ENCODE data around the gene EEFSEC.

The EEFSEC gene

GRCh38 chr3:128247666-128248409, 94.6 kb downstream of the EEFSEC start:
- no peak for DNase-seq

GRCh38 chr3:128252083-128252482, 98.8 kb downstream of the EEFSEC start:
- DNase-seq, result no peak

GRCh38 chr3:128253150-128253549, 99.9 kb downstream of the EEFSEC start:
- no peak for DNase-seq

GRCh38 chr3:128254066-128254590, 100.8 kb downstream of the EEFSEC start:
- DNase-seq, result no peak

GRCh38 chr3:128254967-128255366, 101.7 kb downstream of the EEFSEC start:
- DNase-seq, result no peak

- no peak for DNase-seq
These were observed 102.8 kb downstream of the EEFSEC start for GRCh38 chr3:128256131-128256530.

GRCh38 chr3:128257632-128258031, 104.4 kb downstream of the EEFSEC start:
- no peak for DNase-seq

GRCh38 chr3:128260275-128260674, 107.0 kb downstream of the EEFSEC start:
- no peak for DNase-seq

- DNase-seq, result no peak
These were observed 109.2 kb downstream of the EEFSEC start for GRCh38 chr3:128262457-128262856.

GRCh38 chr3:128263118-128263517, 109.8 kb downstream of the EEFSEC start:
- no peak for DNase-seq

- DNase-seq, result no peak
These were observed 110.7 kb downstream of the EEFSEC start for GRCh38 chr3:128263946-128264345.

- no peak for DNase-seq
These were observed 113.2 kb downstream of the EEFSEC start for GRCh38 chr3:128266453-128266852.

- DNase-seq, result no peak
These were observed 114.3 kb downstream of the EEFSEC start for GRCh38 chr3:128267541-128267940.

GRCh38 chr3:128269006-128269775, 115.9 kb downstream of the EEFSEC start:
- no peak for DNase-seq

GRCh38 chr3:128269796-128270195, 116.5 kb downstream of the EEFSEC start:
- no peak for DNase-seq

- DNase-seq, result no peak
These were observed 117.5 kb downstream of the EEFSEC start for GRCh38 chr3:128270559-128271492.

GRCh38 chr3:128271536-128272332, 118.5 kb downstream of the EEFSEC start:
- no peak for DNase-seq

- DNase-seq, result no peak
These were observed 120.0 kb downstream of the EEFSEC start for GRCh38 chr3:128273109-128273840.

GRCh38 chr3:128273841-128274573, 120.7 kb downstream of the EEFSEC start:
- no peak for DNase-seq

GRCh38 chr3:128274837-128275236, 121.6 kb downstream of the EEFSEC start:
- no peak for DNase-seq

Measured in RPMI8226 (cell line).